Measurements from ENCODE around the gene DNAJB2.

GRCh38 chr2:219266232-219266631, 12.9 kb upstream of the DNAJB2 start:
- TF ChIP-seq, protein P1, sequence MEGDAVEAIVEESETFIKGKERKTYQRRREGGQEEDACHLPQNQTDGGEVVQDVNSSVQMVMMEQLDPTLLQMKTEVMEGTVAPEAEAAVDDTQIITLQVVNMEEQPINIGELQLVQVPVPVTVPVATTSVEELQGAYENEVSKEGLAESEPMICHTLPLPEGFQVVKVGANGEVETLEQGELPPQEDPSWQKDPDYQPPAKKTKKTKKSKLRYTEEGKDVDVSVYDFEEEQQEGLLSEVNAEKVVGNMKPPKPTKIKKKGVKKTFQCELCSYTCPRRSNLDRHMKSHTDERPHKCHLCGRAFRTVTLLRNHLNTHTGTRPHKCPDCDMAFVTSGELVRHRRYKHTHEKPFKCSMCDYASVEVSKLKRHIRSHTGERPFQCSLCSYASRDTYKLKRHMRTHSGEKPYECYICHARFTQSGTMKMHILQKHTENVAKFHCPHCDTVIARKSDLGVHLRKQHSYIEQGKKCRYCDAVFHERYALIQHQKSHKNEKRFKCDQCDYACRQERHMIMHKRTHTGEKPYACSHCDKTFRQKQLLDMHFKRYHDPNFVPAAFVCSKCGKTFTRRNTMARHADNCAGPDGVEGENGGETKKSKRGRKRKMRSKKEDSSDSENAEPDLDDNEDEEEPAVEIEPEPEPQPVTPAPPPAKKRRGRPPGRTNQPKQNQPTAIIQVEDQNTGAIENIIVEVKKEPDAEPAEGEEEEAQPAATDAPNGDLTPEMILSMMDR (IDR thresholded peaks at IDR 0.05) = no peak
- no peak for TF ChIP-seq POLR2A (IDR thresholded peaks at IDR 0.05)

All from lower leg skin (tissue), 3 donors.